K562 (cell line): ENCODE results near the gene FAM217B. TPM values are rescaled to one million over a fixed set of nuclear protein-coding genes. Genes with fewer than 3 reads are reported as not detected.

Experiments used
- E2F4 ChIP-seq: sonication (generic); formaldehyde crosslinking; IDR thresholded peaks from 2 replicates; pipeline ENCODE4 v1.8.0; 2022; ENCODE audit warnings: mild to moderate bottlenecking, low read depth, missing genetic modification reagents
- ETV6 ChIP-seq, 3 experiments: fragments of 150-350 bp in 1 of 3; sonication (generic) in 1 of 3; formaldehyde crosslinking in 1 of 3; IDR thresholded peaks; 2 replicates each; pipeline versions ENCODE4 v1.6.1 to v1.8.0; 2014 to 2022; ENCODE audit warnings: borderline replicate concordance in 2 of 3, low read depth in 2 of 3, antibody characterized with exemption in 1 of 3, low read length in 1 of 3, mild to moderate bottlenecking in 1 of 3, missing genetic modification reagents in 1 of 3
- FOSL1 ChIP-seq: fragments of 200-800 bp; sonication (Bioruptor generic); conservative IDR thresholded peaks from 2 replicates; pipeline ENCODE4 v1.6.1; 2016; ENCODE audit warnings: missing genetic modification characterization, missing compliant biosample characterization
- FOXK1 ChIP-seq: sonication (generic); formaldehyde crosslinking; IDR thresholded peaks from 2 replicates; pipeline ENCODE4 v1.8.0; 2022; ENCODE audit warnings: missing genetic modification reagents, mild to moderate bottlenecking, borderline replicate concordance
- GTF2F1 ChIP-seq: IDR thresholded peaks from 2 replicates; pipeline ENCODE4 v1.6.1; 2011; ENCODE audit warnings: low read depth, low read length, improper control_type of control experiment
- KDM5B ChIP-seq: fragments of 200-600 bp; sonication (generic); IDR thresholded peaks from 2 replicates; pipeline ENCODE4 v1.6.1; 2012; ENCODE audit warnings: low read depth, mild to moderate bottlenecking, moderate library complexity, low read length, control low read depth, inconsistent platforms; ENCODE audit not compliant: insufficient replicate concordance
- MYNN ChIP-seq, 2 experiments: sonication (generic); formaldehyde crosslinking in 1 of 2; IDR thresholded peaks; 2 replicates each; pipeline versions ENCODE4 v1.5.0 to v1.6.1; 2016 to 2020; ENCODE audit warnings: antibody characterized with exemption in 1 of 2, missing genetic modification reagents in 1 of 2
- NCOR1 ChIP-seq: fragments of 450-650 bp; IDR thresholded peaks from 2 replicates; pipeline ENCODE4 v1.6.1; 2016; ENCODE audit warnings: mild to moderate bottlenecking, moderate library complexity
- NFRKB ChIP-seq: fragments of 450-650 bp; IDR thresholded peaks from 2 replicates; pipeline ENCODE4 v1.6.1; 2016; ENCODE audit warnings: low read depth
- NR3C1 ChIP-seq: sonication (generic); formaldehyde crosslinking; IDR thresholded peaks from 2 replicates; pipeline ENCODE4 v1.8.1; 2022; ENCODE audit warnings: missing genetic modification reagents
- RBFOX2 ChIP-seq: fragments of 200-400 bp; formaldehyde crosslinking; IDR thresholded peaks from 2 replicates; pipeline ENCODE4 v1.6.1; 2017; ENCODE audit warnings: low read depth, mild to moderate bottlenecking, low read length, moderate library complexity
- RUNX1 ChIP-seq: sonication (generic); IDR thresholded peaks from 2 replicates; pipeline ENCODE4 v1.6.1; 2016; ENCODE audit warnings: antibody characterized with exemption, low read depth
- SMAD1 ChIP-seq: fragments of 150-350 bp; IDR thresholded peaks from 2 replicates; pipeline ENCODE4 v1.6.1; 2014; ENCODE audit warnings: low read length, low read depth; ENCODE audit not compliant: partially characterized antibody
- SMAD4 ChIP-seq: fragments of 250-450 bp; sonication (Bioruptor Pico); conservative IDR thresholded peaks from 2 replicates; pipeline ENCODE4 v1.8.0; 2021; ENCODE audit warnings: inconsistent platforms, mild to moderate bottlenecking, moderate library complexity
- SPI1 ChIP-seq: IDR thresholded peaks from 2 replicates; pipeline ENCODE4 v1.6.1; 2011; ENCODE audit warnings: low read depth, low read length, control low read depth, borderline replicate concordance
- XRCC4 ChIP-seq: IDR thresholded peaks from one replicate; pipeline ENCODE4 v1.6.1; 2011; ENCODE audit not compliant: insufficient read depth, insufficient read length; ENCODE audit errors: extremely low read depth
- ZNF263 ChIP-seq: sonication (generic); formaldehyde crosslinking; IDR thresholded peaks from 2 replicates; pipeline ENCODE4 v1.8.0; 2022; ENCODE audit warnings: mild to moderate bottlenecking, missing genetic modification reagents, borderline replicate concordance
- ZNF583 ChIP-seq: fragments of 250-450 bp; sonication (Bioruptor Pico); IDR thresholded peaks from 2 replicates; pipeline ENCODE4 v1.4.0; 2020
- ZNF695 ChIP-seq: fragments of 450-650 bp; formaldehyde crosslinking; IDR thresholded peaks from 2 replicates; pipeline ENCODE4 v1.4.0; 2020; ENCODE audit warnings: mild to moderate bottlenecking, moderate library complexity
- ZNF699 ChIP-seq: fragments of 250-450 bp; sonication (Bioruptor Pico); IDR thresholded peaks from 2 replicates; pipeline ENCODE4 v1.8.0; 2021; ENCODE audit warnings: mild to moderate bottlenecking, moderate library complexity; ENCODE audit not compliant: insufficient replicate concordance
- ZNF764 ChIP-seq: fragments of 250-450 bp; sonication (Bioruptor Pico); IDR thresholded peaks from 2 replicates; pipeline ENCODE4 v1.4.0; 2020; ENCODE audit warnings: low read depth, mild to moderate bottlenecking, moderate library complexity
- polyA plus RNA-seq, 8 experiments: library from polyadenylated mRNA; depleted of rRNA in 4 of 8; stranded (reverse) in 5 of 8; unstranded in 3 of 8; fragments of >200 nt; fragmentation: Nextera tagmentation in 2 of 8; fragmentation: Illumina TruSeq in 1 of 8; extraction: Ambion mirVana in 2 of 8; extraction: Trizol in 1 of 8; gene quantifications; 2 replicates each; pipeline versions ENCODE4 v1.2.1 to v1.2.3, GENCODE V29; 2011 to 2014; ENCODE audit warnings: inconsistent platforms in 1 of 8, missing spikeins in 1 of 8
- total RNA-seq, 7 experiments: library from RNA; depleted of rRNA in 6 of 7; stranded (reverse); fragments of >200 nt in 6 of 7; fragmentation: Illumina TruSeq in 2 of 7; extraction: Trizol in 2 of 7; gene quantifications; 2 replicates each; pipeline versions ENCODE4 v1.2.1 to v1.2.3, GENCODE V29; 2011 to 2021; ENCODE audit warnings: low replicate concordance in 1 of 7
- TF ChIP-seq, protein P1 (sequence below): sonication (generic); formaldehyde crosslinking; IDR thresholded peaks from 2 replicates; pipeline ENCODE4 v1.8.0; 2023; ENCODE audit warnings: mild to moderate bottlenecking, missing genetic modification reagents
- TF ChIP-seq, protein P2 (sequence below), 2 experiments: IDR thresholded peaks; 2 replicates each; pipeline ENCODE4 v1.6.1; 2011; ENCODE audit warnings: borderline replicate concordance in 1 of 2, control low read depth in 1 of 2, low read depth in 1 of 2, low read length in 1 of 2, mild to moderate bottlenecking in 1 of 2, mixed read lengths in 1 of 2, moderate library complexity in 1 of 2; ENCODE audit not compliant: insufficient read depth in 1 of 2, insufficient read length in 1 of 2, poor library complexity in 1 of 2, severe bottlenecking in 1 of 2; ENCODE audit errors: extremely low read depth in 1 of 2

FAM217B gene
- total and polyA plus RNA-seq, 9 of the 15 experiments (the other 6 are each of a cell fraction or from before 2014, with no cell fraction given) = 4.8 to 11.4 (median 6.9) TPM

DNA sequence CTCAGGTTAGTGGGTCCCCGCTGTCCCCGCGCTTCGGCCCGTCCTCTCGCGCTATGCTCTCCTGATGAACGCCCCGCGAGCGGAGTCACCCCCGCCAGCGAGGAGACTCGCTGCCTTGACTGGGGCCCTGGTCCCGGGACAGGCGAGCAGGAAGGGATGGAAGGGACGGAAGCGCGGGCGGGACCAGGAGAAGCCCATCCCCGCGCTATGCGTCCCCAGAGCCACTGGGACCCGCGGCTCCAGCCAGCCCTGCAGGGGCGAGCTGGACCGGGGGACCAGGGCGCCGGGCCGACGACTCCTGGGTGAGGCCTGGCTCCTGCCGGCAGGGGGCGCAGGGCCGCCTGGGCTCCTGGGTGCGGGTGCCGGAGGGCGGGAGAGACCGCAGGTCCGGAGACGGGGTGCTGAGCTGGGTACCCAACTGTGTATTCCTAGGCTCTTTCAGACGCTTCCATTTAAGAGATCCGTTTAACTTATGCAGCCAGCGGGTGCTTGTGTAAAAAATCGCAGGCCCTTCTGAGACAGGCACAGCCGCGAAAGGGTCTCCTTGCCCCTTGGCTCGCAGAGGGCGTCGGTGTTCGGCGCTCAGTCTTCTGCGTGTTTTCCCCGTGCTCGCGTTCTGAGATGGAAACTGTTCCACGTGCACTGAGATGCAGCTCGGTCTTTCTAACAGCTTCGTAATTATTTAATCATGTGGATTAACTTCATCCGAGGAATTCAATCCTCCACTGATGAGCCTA is 6.2 kb upstream of the FAM217B start (continued):
- TF ChIP-seq KDM5B = no peak
- TF ChIP-seq E2F4 (CRISPR knock-in tag) = no peak
- TF ChIP-seq, protein P1, sequence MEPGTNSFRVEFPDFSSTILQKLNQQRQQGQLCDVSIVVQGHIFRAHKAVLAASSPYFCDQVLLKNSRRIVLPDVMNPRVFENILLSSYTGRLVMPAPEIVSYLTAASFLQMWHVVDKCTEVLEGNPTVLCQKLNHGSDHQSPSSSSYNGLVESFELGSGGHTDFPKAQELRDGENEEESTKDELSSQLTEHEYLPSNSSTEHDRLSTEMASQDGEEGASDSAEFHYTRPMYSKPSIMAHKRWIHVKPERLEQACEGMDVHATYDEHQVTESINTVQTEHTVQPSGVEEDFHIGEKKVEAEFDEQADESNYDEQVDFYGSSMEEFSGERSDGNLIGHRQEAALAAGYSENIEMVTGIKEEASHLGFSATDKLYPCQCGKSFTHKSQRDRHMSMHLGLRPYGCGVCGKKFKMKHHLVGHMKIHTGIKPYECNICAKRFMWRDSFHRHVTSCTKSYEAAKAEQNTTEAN (CRISPR knock-in tag) = no peak
- TF ChIP-seq ZNF583 (CRISPR knock-in tag) = no peak
- no peak for TF ChIP-seq ZNF764 (CRISPR knock-in tag)
- TF ChIP-seq MYNN (IDR thresholded peaks at IDR 0.05) = no peak
- TF ChIP-seq MYNN (CRISPR knock-in tag; IDR thresholded peaks at IDR 0.05) = no peak
- TF ChIP-seq SMAD4 (CRISPR knock-in tag) = peak; percentile 30; the same call in 1 of the 2 replicates
- no peak for TF ChIP-seq SPI1
- no peak for TF ChIP-seq GTF2F1
- TF ChIP-seq NFRKB = no peak
- no peak for TF ChIP-seq NR3C1 (CRISPR knock-in tag)
- TF ChIP-seq FOSL1 (tag) = no peak
- TF ChIP-seq, protein P2, sequence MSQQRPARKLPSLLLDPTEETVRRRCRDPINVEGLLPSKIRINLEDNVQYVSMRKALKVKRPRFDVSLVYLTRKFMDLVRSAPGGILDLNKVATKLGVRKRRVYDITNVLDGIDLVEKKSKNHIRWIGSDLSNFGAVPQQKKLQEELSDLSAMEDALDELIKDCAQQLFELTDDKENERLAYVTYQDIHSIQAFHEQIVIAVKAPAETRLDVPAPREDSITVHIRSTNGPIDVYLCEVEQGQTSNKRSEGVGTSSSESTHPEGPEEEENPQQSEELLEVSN (IDR thresholded peaks at IDR 0.05; ENCODE audit: borderline replicate concordance in 1 of 2, extremely low read depth in 1 of 2, insufficient read depth in 1 of 2, insufficient read length in 1 of 2, low read depth in 1 of 2, low read length in 1 of 2, poor library complexity in 1 of 2, severe bottlenecking in 1 of 2) = peak; percentile 92 to 97
- no peak for TF ChIP-seq ZNF695
- no peak for TF ChIP-seq ETV6 (IDR thresholded peaks at IDR 0.05; ENCODE audit: borderline replicate concordance in 1 of 2, low read depth in 2 of 2, low read length in 1 of 2)
- no peak for TF ChIP-seq ETV6 (CRISPR knock-in tag; IDR thresholded peaks at IDR 0.05; ENCODE audit: borderline replicate concordance)
- no peak for TF ChIP-seq NCOR1
- TF ChIP-seq RBFOX2 = peak; percentile 58
- no peak for TF ChIP-seq SMAD1
- no peak for TF ChIP-seq ZNF699 (CRISPR knock-in tag)
- TF ChIP-seq FOXK1 (CRISPR knock-in tag) = no peak
- TF ChIP-seq ZNF263 (CRISPR knock-in tag) = no peak
- TF ChIP-seq XRCC4 = no peak
- TF ChIP-seq RUNX1 = no peak
